ENCODE data around the gene CADPS2. TPM values are rescaled to one million over a fixed set of nuclear protein-coding genes. Genes with fewer than 3 reads are reported as not detected.

Gene CADPS2
- total and polyA plus RNA-seq, 7 donors, result 4.7 to 13.0 (median 9.5) TPM

DNA sequence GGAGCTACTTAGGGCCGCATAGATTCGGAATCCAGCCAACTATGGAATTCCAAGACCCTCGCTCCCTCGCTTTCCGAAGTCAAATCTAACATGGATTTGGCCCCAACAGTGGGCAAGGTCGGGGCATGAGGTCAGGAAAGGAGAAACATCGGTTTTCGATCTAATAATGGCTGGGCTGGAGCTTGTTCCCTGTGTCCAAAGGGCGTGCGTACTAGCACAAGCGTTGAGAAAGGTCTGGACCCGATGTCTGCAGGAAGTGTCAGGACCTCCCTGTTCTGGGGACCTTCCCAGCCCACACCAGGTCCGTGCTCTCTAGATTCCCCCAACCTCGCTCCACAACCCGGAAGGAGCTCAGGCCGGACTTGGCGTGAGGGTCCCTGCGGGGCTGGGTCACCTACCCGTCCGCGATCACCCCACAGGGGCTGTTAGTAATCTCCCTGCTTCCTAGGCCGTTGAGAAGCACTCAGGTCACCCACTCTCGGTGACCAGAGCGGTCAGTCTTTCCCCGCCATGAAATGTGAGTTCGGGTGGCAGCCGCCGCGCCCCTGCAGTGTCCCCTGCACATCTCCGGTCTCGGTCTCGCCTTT lies 586.5 kb downstream of the CADPS2 start:
- Histone ChIP-seq H3K27me3 (peaks cover 39 to 87% (median 82%) of the 10 kb centered on the region in 3 donors), H3K36me3 (no peaks in the 10 kb centered on the region), H3K4me1 (peaks cover 0 to 33% (median 28%) of the 10 kb centered on the region in 4 donors), H3K27ac (no peak overlapping the region), H3K4me3 (peak overlapping the region in 2 of 4 donors; percentile 6 to 17), H3K9me3 (no peaks in the 10 kb centered on the region)
- no peak for TF ChIP-seq CTCF (IDR thresholded peaks at IDR 0.05)
- TF ChIP-seq POLR2AphosphoS5 (IDR thresholded peaks at IDR 0.05), result no peak
- no peak for TF ChIP-seq POLR2A (IDR thresholded peaks at IDR 0.05)
- TF ChIP-seq EP300 (IDR thresholded peaks at IDR 0.05), result no peak
- intact Hi-C loops (cut with DNase I), result no loop called here
- DNase-seq, result peak; percentile 62
- WGBS, 2 donors, result 11 to 13% methylated on average over 32 of the region's 32 CpGs

DNA sequence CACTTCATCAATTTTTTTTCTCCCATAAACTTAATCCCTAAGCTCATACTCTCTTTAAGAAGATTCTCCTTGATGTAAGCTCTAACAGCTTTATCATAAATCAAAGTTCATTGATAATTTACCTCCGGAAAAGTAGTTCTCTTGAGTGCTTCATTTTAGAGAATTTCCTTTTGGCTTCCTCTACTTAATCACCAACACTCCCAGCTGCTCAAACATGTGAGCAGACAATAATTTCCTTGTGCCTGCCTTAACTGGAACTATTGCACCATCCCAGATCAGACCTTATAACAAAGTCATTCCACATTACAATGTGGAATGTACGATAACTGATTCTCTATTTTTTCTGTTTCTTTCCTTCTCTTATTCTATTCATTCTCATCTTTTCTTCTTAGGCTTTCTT lies 587.6 kb downstream of the CADPS2 start:
- peaks cover 0 to 22% (median 17%) of the 10 kb centered on the region in 4 donors for H3K4me1 ChIP-seq
- H3K36me3 ChIP-seq, result no peaks in the 10 kb centered on the region
- peaks cover 28 to 76% (median 71%) of the 10 kb centered on the region in 3 donors for H3K27me3 ChIP-seq
- no peak overlapping the region for H3K27ac ChIP-seq
- intact Hi-C loops (cut with DNase I), result no loop called here
- H3K9me3 ChIP-seq, result no peaks in the 10 kb centered on the region
- H3K4me3 ChIP-seq, result no peak overlapping the region
- WGBS, 2 donors, result 28 to 62% methylated on average over 2 of the region's 2 CpGs
- no peak for DNase-seq
- TF ChIP-seq EP300 (IDR thresholded peaks at IDR 0.05) (no peak), POLR2AphosphoS5 (IDR thresholded peaks at IDR 0.05) (no peak), POLR2A (IDR thresholded peaks at IDR 0.05) (no peak), CTCF (IDR thresholded peaks at IDR 0.05) (no peak)

DNA sequence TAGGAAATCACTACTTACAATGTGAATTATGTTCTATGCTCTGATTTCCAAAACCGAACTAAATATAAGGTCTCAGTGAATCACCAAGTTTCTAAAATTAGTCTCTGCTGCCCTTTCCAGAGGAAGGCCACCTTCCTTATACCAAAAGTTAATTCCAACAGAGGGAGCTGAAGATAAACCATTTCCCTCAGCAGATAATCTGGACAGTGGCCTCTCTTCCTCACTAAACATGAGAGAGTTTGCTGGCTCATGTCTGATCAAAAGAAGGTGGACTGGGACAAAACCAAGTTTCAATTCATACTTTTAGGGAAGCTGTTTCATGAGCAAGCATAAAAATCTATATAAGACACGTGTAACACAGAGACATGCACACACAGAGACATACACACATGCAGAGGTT lies 588.1 kb downstream of the CADPS2 start:
- TF ChIP-seq EP300 (IDR thresholded peaks at IDR 0.05) (no peak), POLR2A (IDR thresholded peaks at IDR 0.05) (no peak), CTCF (IDR thresholded peaks at IDR 0.05) (no peak)
- Histone ChIP-seq H3K36me3 (no peaks in the 10 kb centered on the region), H3K27me3 (peaks cover 28 to 72% (median 66%) of the 10 kb centered on the region in 3 donors), H3K4me3 (no peak overlapping the region), H3K27ac (no peak overlapping the region), H3K4me1 (peaks cover 0 to 21% (median 16%) of the 10 kb centered on the region in 4 donors), H3K9me3 (no peaks in the 10 kb centered on the region)
- intact Hi-C loops (cut with DNase I), result no loop called here
- DNase-seq, result no peak
- WGBS, 2 donors, result 39 to 49% methylated on average over 2 of the region's 2 CpGs

DNA sequence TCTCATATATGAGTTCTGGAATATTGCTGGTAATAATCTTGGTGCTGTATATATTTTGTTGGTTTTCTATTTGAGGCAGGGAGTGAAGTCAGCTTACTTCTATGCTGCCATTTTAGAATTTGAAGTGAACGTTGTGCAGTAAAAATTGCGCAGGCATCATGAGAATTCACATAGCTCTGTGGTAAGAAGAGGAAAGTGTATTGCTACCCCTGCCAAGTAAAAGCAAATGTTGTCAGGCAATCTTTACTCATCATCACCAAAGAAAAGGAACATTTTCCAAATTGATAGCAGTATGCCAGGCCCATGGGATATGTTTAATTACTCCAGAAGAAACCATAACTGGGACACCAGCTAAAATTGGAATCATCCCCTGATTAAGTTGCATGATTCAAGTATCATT lies 595.1 kb downstream of the CADPS2 start:
- H3K9me3 ChIP-seq, result no peaks in the 10 kb centered on the region
- H3K4me1 ChIP-seq, result no peaks in the 10 kb centered on the region
- TF ChIP-seq CTCF (IDR thresholded peaks at IDR 0.05) (no peak), POLR2A (IDR thresholded peaks at IDR 0.05) (no peak), EP300 (IDR thresholded peaks at IDR 0.05) (no peak), POLR2AphosphoS5 (IDR thresholded peaks at IDR 0.05) (no peak)
- no peak overlapping the region for H3K27ac ChIP-seq
- WGBS, 2 donors, result 86 to 92% methylated on average over 2 of the region's 2 CpGs
- intact Hi-C loops (cut with DNase I), result no loop called here
- H3K4me3 ChIP-seq, result no peak overlapping the region
- peaks cover 0 to 6% (median 0%) of the 10 kb centered on the region in 3 donors for H3K27me3 ChIP-seq
- DNase-seq, result no peak
- no peaks in the 10 kb centered on the region for H3K36me3 ChIP-seq

- H3K4me3 ChIP-seq, result no peak overlapping the region
- no peaks in the 10 kb centered on the region for H3K9me3 ChIP-seq
- no peak for DNase-seq
- no peaks in the 10 kb centered on the region for H3K4me1 ChIP-seq
- 85 to 89% methylated on average over 1 of the region's 1 CpG for WGBS, 2 donors
- H3K36me3 ChIP-seq, result no peaks in the 10 kb centered on the region
- H3K27me3 ChIP-seq, result peaks cover 0 to 4% (median 0%) of the 10 kb centered on the region in 3 donors
- no peak overlapping the region for H3K27ac ChIP-seq
- intact Hi-C loops (cut with DNase I), result no loop called here
- TF ChIP-seq POLR2A (IDR thresholded peaks at IDR 0.05), result no peak
- TF ChIP-seq EP300 (IDR thresholded peaks at IDR 0.05), result no peak
- TF ChIP-seq POLR2AphosphoS5 (IDR thresholded peaks at IDR 0.05), result no peak
- TF ChIP-seq CTCF (IDR thresholded peaks at IDR 0.05), result no peak
Measured at GRCh38 chr7:122290476-122290875, 595.8 kb downstream of the CADPS2 start.
